ENCODE data around the gene CXCL6.

The CXCL6 gene

GRCh38 chr4:73870260-73870659 is 33.8 kb downstream of the CXCL6 start:
- TF ChIP-seq CTCF (IDR thresholded peaks at IDR 0.05) = no peak
- Histone ChIP-seq H3K4me3 (peak overlapping the region; percentile 73), H3K27ac (no peak overlapping the region)
- no peak for DNase-seq (ENCODE audit: low spot score)

GRCh38 chr4:73870768-73871167 is 34.3 kb downstream of the CXCL6 start:
- no peak for TF ChIP-seq CTCF (IDR thresholded peaks at IDR 0.05)
- H3K4me3 ChIP-seq = no peak overlapping the region
- no peak overlapping the region for H3K27ac ChIP-seq

GRCh38 chr4:73871511-73872310 is 35.2 kb downstream of the CXCL6 start:
- Histone ChIP-seq H3K4me3 (no peak overlapping the region), H3K27ac (no peak overlapping the region)
- TF ChIP-seq CTCF (IDR thresholded peaks at IDR 0.05) = no peak
- no peak for DNase-seq (ENCODE audit: low spot score)

More at GRCh38 chr4:73870768-73871167, 34.3 kb downstream of the CXCL6 start:
- no peak for DNase-seq (ENCODE audit: low spot score)

GRCh38 chr4:73872316-73873108 is 36.0 kb downstream of the CXCL6 start:
- DNase-seq (ENCODE audit: low spot score) = no peak
- H3K27ac ChIP-seq = peak overlapping the region in 1 of 2 donors; percentile 5
- no peak for TF ChIP-seq CTCF (IDR thresholded peaks at IDR 0.05)

GRCh38 chr4:73874386-73874785 is 37.9 kb downstream of the CXCL6 start:
- no peak for DNase-seq (ENCODE audit: low spot score)
- TF ChIP-seq CTCF (IDR thresholded peaks at IDR 0.05) = no peak
- no peak overlapping the region for H3K4me3 ChIP-seq
- H3K27ac ChIP-seq = no peak overlapping the region

More at GRCh38 chr4:73872316-73873108, 36.0 kb downstream of the CXCL6 start:
- H3K4me3 ChIP-seq = no peak overlapping the region

- H3K4me3 ChIP-seq = no peak overlapping the region
- no peak overlapping the region for H3K27ac ChIP-seq
- no peak for TF ChIP-seq CTCF (IDR thresholded peaks at IDR 0.05)
- no peak for DNase-seq (ENCODE audit: low spot score)
Observed at GRCh38 chr4:73875401-73875800, 38.9 kb downstream of the CXCL6 start.
